Tibial artery (tissue), 4 donors: ENCODE measurements around the gene CRYBA4.
A peak's percentile ranks its signal among the peaks of the same experiment; 100 is the strongest.

Experiments used
- DNase-seq, 2 donors: peaks; one replicate each; pipeline ENCODE4 v3.0.0-alpha.2; 2019
- H3K27ac ChIP-seq, 2 donors: fragments of 200-600 bp; sonication (generic) in 1 of 2; 1 replicate in 1 of 2; 2 replicates in 1 of 2; pipeline ENCODE4 v1.5.1; 2018 to 2019; ENCODE audit warnings: mild to moderate bottlenecking in 1 of 2
- H3K27me3 ChIP-seq, 2 donors: fragments of 200-600 bp; sonication (generic) in 1 of 2; one replicate each; pipeline versions ENCODE4 v1.5.1 to v1.6.0; 2016 to 2019
- H3K36me3 ChIP-seq, 3 donors: fragments of 200-600 bp; sonication (generic) in 2 of 3; one replicate each; pipeline ENCODE4 v1.5.1; 2016 to 2019; ENCODE audit warnings: mild to moderate bottlenecking in 2 of 3
- H3K4me1 ChIP-seq, 4 donors: fragments of 200-600 bp; sonication (generic) in 2 of 4; 1 replicate in 3 of 4; 2 replicates in 1 of 4; pipeline ENCODE4 v1.5.1; 2016 to 2019
- H3K4me3 ChIP-seq, 2 donors: fragments of 200-600 bp; sonication (generic) in 1 of 2; 1 replicate in 1 of 2; 2 replicates in 1 of 2; pipeline ENCODE4 v1.5.1; 2018 to 2019; ENCODE audit warnings: mild to moderate bottlenecking in 2 of 2
- H3K9me3 ChIP-seq, 3 donors: fragments of 200-600 bp; sonication (generic) in 1 of 3; one replicate each; pipeline ENCODE4 v1.5.1; 2016 to 2019
- CTCF ChIP-seq, 2 experiments: fragments of 200-600 bp in 1 of 2; fragments of 450-650 bp in 1 of 2; IDR thresholded peaks; one replicate each; pipeline ENCODE4 v1.5.1; 2017 to 2019; ENCODE audit warnings: antibody characterized with exemption in 2 of 2, mild to moderate bottlenecking in 1 of 2, moderate library complexity in 1 of 2
- intact Hi-C: fragments of 100-400 bp; cut with DNase I; formaldehyde crosslinking; loops from one replicate; pipeline ENCODE4 v1.15.0; 2023; ENCODE audit warnings: low total_unique reads

The CRYBA4 gene

GRCh38 chr22:26621663-26622062 lies at the start of gene CRYBA4:
CRYBA4 (plus strand) TSS chr22:26621963; CDS start chr22:26622597, 634 bp downstream.
- TF ChIP-seq CTCF (IDR thresholded peaks at IDR 0.05): no peak
- H3K36me3 ChIP-seq: no peaks in the 10 kb centered on the region
- no peaks in the 10 kb centered on the region for H3K9me3 ChIP-seq
- intact Hi-C loops: no loop called here
- no peaks in the 10 kb centered on the region for H3K4me1 ChIP-seq
- peaks cover 0 to 31% of the 10 kb centered on the region in 2 donors for H3K27me3 ChIP-seq
- H3K27ac ChIP-seq: no peak within 1 kb of the TSS
- no peak within 1 kb of the TSS for H3K4me3 ChIP-seq
- DNase-seq: no peak

GRCh38 chr22:26573026-26573662 lies 48.6 kb upstream of the CRYBA4 start:
- Histone ChIP-seq H3K36me3 (no peaks in the 10 kb centered on the region), H3K9me3 (no peaks in the 10 kb centered on the region), H3K4me3 (no peak overlapping the region), H3K4me1 (peaks cover 0 to 4% (median 0%) of the 10 kb centered on the region in 4 donors), H3K27ac (no peak overlapping the region), H3K27me3 (no peaks in the 10 kb centered on the region)
- DNase-seq: peak; percentile 55 to 77
- intact Hi-C loops: no loop called here
- no peak for TF ChIP-seq CTCF (IDR thresholded peaks at IDR 0.05)

GRCh38 chr22:26574001-26574723 lies 47.6 kb upstream of the CRYBA4 start:
- H3K27ac ChIP-seq: no peak overlapping the region
- no peak for DNase-seq
- no peak overlapping the region for H3K4me3 ChIP-seq
- H3K4me1 ChIP-seq: peaks cover 0 to 4% (median 0%) of the 10 kb centered on the region in 4 donors
- TF ChIP-seq CTCF (IDR thresholded peaks at IDR 0.05): no peak
- intact Hi-C loops: no loop called here
- H3K9me3 ChIP-seq: no peaks in the 10 kb centered on the region
- no peaks in the 10 kb centered on the region for H3K27me3 ChIP-seq
- no peaks in the 10 kb centered on the region for H3K36me3 ChIP-seq

DNA sequence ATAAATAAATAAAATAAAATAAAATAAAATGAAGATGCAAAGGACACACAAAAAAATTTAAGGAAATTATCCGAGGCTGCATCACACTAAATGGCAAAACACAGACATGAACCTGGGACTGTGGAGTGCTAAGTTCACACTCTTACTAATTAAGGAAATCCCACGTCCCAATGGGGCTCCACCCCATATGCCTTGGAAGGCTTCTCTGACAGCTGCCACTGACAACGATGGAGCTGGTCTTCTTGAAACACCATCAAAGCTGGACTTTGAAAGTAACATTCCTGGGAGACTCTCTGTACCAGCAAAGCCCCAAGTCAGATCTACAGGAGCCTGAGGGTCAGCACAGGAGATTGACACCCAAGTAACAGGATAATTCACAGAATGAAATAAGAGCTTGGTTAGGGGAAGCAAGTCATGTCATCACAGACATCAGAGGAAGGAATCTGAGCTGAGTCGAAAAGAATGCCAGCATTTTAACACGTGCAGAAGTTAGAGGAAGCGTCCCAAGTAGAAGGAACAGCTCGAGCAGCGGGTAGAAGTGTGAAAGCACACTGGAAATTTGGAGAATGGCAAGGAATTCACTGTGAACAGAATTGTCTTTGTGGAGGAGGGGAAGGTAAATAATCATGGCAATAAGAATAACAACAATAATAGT lies 45.6 kb upstream of the CRYBA4 start:
- Histone ChIP-seq H3K4me1 (no peaks in the 10 kb centered on the region), H3K9me3 (no peaks in the 10 kb centered on the region), H3K27me3 (no peaks in the 10 kb centered on the region), H3K36me3 (no peaks in the 10 kb centered on the region), H3K4me3 (no peak overlapping the region), H3K27ac (no peak overlapping the region)
- no peak for TF ChIP-seq CTCF (IDR thresholded peaks at IDR 0.05)
- no peak for DNase-seq
- intact Hi-C loops: no loop called here

- TF ChIP-seq CTCF (IDR thresholded peaks at IDR 0.05): no peak
- no peak overlapping the region for H3K27ac ChIP-seq
- H3K27me3 ChIP-seq: no peaks in the 10 kb centered on the region
- H3K36me3 ChIP-seq: peaks cover 0 to 5% (median 0%) of the 10 kb centered on the region in 3 donors
- intact Hi-C loops: no loop called here
- no peaks in the 10 kb centered on the region for H3K9me3 ChIP-seq
- DNase-seq: no peak
- no peaks in the 10 kb centered on the region for H3K4me1 ChIP-seq
- no peak overlapping the region for H3K4me3 ChIP-seq
Observed at GRCh38 chr22:26577081-26577480, 44.7 kb upstream of the CRYBA4 start.
